NAMALWA (cell line): ENCODE results near the gene OCIAD1.
"Not testable (repeated sequence)": the region's sequence is repeated elsewhere in the genome, so short reads cannot be mapped to it uniquely, and the experiment has no call there.

Source experiments
- DNase-seq: peaks from one replicate; pipeline ENCODE4 v3.0.0-alpha.2; 2015; ENCODE audit warnings: low spot score

Gene OCIAD1, protein sequence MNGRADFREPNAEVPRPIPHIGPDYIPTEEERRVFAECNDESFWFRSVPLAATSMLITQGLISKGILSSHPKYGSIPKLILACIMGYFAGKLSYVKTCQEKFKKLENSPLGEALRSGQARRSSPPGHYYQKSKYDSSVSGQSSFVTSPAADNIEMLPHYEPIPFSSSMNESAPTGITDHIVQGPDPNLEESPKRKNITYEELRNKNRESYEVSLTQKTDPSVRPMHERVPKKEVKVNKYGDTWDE

DNA sequence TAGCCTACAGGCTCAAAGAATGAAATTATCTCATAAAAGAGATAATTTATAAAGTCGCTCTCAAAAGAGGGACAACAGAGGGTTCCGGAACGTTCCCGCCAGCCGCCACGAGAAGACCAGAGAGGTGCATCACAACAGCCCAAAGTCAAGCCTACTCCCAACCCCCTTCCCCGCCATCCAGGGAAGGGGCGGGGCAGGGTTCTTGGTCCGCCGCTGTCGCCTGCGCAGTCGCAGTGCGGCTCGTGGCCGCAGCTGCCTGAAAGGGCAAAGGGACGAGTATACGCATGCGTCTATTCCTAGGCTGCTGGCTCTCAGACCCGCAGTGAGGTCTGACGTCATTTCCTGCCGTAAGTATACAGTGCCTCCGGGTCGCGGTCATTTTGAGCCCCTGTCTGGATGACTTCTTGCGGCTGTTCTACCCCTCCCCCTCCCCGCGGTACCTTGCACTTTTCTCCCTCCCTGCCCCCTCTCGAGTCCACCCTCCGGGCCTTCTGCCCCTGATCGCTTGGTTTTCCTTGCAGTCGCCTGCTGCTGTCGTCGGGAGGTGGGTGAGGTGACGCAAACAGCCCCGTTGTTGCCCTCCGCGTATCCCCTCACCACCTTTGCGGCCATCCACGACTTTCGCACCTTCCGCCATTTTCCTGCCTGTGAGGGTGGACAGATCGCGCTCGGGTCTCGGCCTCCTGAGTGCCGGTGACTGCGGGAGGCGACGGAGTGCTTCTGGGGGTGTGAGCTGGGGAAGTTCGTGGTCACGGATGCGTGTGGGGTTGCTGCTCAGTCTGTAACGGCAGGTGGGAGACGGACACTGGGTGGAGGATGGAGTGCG lies at the start of gene OCIAD1:
Gene OCIAD1, plus strand, starts transcription at position 383 of the 826 bp plus-strand sequence. CDS start 1,537 bp downstream, outside the sequence.
- peak; percentile 99 for DNase-seq

DNA sequence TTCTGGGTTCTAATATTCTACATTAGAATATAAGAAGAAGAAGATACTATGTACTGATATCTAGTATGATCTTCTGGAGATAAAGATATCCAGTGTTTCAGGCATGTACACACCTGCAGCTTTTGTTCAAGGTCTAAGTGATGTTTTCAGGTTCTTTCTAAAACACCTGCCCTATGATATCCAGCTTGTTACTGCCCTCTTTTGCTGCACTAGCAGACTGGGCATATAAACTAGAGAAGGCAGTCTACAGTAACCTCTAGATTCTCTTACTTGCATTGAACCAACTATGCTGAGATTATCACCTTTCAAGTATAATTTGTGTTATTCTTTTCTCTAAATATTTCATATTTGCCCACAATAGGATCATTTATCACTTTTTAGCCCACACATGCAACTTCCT lies 48.9 kb upstream of the OCIAD1 start:
- no peak for DNase-seq

DNA sequence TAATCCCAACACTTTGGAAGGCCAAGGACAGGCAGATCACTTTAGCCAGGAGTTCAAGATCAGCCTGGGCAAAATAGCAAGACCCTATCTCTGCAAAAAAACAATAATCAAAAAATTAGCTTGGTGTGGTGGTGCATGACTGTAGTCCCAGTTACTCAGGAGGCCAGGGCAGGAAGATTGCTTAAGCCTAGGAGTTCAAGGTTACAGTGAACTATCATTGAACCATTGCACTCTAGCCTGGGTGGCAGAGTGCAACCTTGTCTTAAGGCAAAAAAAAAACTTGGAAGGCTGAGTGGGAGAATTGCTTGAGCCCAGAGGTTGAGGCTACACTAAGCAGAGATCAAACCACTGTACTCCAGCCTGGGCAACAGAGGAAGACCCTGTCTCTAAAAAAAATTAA lies 45.6 kb upstream of the OCIAD1 start:
- no peak for DNase-seq

DNA sequence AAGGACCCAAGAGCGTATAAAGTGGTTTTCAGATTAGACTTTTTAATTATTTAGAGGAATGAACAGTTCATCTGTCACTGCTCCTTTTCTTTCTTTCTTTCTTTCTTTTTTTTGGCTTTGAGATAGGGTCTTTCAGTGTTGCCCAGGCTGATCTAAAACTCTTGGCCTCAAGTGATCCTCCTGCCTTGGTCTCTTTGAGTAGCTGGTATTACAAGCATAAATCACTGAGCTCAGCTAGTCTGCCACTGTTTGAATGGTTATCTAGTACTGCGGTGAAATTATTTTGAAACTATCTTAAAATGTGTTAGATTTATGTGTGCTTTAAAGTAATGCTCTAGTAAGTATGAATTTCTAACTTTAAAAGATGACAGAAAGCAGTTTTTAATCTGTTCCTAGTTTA lies 44.3 kb upstream of the OCIAD1 start:
- no peak for DNase-seq

DNA sequence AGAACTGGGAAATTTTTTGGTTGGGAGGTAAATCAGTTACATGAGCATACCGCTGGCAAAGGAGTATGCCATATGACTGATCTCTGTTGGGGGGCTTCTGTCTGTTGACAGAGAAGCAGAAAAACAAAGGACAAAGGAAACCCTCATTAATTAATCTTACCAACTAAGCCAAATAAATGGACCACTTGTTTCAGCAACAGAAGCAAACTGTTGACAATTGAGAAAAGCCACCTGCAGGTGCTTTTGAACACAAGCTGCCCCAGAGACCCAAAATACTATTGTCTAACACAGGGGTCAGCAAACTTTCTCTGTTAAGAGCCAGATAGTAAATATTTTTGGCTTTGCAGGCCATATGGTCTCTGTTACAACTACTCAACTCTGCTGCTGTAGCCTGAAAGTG lies 43.8 kb upstream of the OCIAD1 start:
- no peak for DNase-seq

DNA sequence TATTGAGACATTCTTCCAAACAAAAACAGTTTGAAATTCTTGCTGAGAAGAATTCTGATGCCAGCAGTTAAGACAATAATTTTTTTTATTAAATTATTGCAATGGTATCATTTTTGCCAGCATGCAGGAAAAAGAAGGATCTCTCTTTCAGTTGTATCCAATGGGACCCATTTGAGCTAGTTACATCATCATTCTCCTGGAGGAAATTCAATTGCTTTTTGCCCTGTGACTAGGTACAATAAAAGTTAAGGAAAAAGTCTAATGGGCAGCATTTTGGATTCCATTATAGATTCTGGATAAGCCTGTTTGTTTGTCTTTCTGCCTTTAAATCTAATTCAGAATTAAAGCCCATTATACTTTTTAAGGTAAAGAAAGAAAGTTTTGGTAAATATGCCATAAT lies 40.3 kb upstream of the OCIAD1 start:
- DNase-seq, result no peak

DNA sequence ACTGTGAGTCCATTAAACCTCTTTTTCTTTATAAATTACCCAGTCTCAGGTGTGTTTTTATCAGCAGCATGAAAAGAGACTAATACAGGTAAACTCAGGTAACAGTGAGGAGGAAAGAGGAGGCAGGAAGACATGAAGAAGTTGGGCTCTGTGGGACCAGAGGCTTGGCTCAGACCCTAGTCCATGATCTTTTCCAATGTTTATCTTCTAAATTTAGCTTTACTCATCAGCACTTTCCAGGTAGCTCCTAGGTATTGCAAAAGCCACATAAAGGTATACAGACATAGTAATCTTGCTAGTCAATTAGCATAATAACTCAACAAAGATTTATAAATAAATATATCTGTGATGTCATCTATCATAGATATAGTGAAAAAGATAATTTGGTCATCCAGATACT lies 39.6 kb upstream of the OCIAD1 start:
- DNase-seq, result no peak

DNA sequence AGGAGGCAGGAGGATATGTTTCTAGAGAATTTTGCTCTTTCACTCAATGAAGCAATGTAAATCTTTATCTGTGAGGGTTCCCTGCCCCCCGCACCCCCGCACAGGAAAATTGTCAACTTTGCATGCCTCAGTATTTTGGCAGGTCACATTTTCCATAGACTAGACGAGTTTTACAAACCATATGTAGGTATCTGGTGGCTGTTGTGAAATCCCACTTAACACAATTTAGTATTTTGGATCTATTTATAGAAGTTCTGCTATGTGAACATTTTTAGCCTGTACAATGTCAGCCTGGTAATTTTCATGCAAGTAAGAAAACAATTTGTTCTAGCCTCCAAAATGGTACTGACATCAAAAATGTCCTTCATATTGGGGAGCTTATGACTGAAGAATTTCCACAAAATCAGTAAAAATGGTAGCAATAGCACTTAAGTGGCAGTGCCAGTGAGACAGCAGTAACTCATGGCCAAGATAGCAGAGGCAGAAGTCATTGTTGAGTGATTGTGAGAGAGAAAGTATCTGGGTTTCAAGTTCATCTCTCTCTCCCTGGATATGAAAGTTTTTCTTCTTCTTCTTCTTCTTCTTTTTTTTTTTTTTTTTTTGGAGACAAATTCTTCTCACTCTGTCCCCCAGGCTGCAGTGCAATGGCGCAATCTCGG lies 38.4 kb upstream of the OCIAD1 start:
- DNase-seq, result no peak

DNA sequence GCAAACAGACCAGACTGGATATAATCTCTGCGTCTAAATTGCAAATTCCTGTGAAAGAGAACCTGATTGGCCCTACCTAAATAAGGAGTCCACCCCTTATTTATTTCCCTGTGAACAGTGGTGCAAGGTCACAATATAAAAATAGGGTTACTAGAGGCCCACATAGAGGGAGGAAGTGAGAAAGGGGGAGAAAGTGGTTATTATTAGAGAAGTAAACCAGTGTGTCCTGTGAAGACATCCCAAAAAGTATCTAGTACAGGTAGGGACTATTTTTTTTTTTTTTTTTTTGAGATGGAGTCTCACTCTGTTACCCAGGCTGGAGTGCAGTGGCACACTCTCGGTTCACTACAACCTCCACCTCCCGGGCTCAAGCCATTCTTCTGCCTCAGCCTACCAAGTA lies 35.8 kb upstream of the OCIAD1 start:
- no peak for DNase-seq

DNA sequence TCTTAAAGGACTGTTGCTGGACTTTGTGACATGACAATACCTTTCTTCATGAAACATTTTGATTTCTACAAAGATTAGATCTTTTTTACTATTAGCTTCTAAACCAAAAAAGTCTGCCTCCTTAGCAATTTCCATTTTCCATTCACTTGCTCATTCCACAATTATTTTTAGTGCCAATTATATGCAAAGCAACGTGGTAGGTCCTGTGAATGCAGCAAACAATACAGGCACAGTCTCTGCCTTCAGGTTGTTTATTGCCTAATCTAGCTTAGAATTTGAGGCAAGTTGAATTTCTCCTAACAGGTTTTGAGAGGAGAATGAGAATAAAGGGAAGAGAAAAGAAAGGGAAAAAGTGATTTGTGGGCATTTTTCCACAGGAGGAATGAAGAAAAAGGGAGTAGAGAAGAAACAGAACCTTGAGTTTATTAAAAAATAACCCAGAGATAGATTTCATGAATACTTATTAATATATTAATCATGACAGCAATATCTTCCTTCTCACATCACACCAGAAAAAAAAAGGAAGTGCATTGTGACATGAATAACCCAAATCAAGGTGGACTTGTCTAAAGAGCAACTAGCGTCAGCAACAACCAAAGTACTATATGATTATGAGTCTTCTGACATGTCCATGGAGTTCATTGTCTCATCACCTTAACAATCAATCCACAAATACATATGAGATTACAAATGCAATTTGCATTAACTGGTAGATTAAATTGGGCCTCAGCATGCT lies 34.5 kb upstream of the OCIAD1 start:
- no peak for DNase-seq

DNA sequence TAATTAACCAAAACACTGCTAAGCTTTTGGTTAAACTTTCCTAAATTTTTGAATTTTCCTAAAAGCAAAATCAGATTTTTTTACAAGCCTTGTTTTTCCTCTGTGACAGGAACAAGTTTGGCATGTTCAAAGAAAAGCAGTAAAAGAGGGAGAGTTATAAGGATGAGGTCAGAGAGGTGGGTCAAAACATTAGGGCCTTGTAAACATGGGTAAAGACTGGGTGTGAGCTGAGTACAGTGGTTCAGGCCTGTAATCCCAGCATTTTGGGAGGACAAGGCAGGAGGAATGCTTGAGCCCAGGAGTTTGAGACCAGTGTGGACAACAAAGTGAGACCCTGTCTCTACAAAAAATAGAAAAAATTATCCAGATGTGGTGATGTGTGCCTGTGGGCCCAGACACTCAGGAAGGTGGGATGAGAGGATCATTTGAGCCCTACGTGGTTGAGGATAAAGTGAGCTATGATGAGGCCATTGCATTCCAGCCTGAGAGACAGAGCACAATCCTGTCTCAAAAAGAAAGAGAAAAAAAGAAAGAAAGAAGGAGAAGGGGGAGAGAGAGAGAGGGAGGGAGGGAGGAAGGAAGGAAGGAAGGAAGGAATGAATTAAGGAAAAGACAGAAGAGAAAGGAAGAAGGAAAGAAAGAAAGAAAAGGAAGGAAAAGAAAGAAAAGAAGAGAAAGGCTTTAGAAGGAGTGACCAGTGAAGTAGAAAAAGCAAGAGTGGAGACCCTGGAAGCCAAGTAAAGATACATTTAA lies 33.8 kb upstream of the OCIAD1 start:
- no peak for DNase-seq

DNA sequence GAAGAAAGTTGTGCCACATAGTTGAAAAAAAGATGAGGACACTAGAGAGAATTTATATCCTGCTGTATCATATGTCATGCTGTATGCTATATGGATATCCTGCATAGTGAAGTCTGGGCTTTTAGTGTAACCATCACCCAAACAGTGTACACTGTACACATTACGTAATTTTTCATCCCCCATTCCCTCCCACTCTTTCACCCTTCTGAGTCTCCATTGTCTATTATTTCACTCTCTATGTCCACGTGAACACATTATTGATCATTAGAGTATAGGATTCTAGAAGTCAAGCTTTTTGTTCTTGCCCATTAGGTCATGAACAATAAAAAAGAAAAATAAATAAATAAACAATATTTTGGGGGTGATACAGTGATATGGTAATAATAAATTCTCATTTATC lies 32.8 kb upstream of the OCIAD1 start:
- no peak for DNase-seq

DNA sequence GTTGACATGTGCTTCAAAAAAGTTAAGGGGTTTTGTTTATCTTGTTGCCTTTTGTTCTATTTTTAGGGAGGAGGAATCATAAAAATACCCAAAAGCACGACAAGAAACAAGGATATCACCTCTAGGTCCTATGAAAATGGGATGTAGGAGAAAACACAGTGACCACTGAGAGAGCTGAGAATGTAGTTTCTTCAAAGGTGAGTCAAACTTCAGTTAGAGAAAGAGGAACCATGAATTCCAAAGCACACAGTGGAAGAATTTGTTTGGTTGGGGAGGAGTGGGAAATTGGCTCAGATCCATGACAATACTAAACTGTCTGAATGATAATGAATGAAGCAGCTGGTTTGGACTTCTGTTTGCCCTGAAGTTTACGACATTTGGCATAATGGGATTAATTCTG lies 31.7 kb upstream of the OCIAD1 start:
- no peak for DNase-seq

DNA sequence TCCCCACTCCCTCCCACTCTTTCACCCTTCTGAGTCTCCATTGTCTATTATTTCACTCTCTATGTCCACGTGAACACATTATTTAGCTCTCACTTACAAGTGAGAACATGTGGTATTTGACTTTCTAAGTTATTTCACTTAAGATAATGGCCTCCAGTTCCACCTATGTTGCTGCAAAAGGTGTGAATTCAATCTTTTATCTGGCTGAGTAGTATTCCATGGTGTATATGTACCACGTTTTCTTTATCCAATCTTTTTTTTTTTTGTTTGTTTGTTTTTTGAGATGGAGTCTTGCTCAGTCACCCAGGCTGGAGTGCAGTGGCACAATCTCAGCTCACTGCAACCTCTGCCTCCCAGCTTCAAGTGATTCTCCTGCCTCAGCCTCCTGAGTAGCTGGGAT lies 30.7 kb upstream of the OCIAD1 start:
- DNase-seq, result not testable (repeated sequence)

DNA sequence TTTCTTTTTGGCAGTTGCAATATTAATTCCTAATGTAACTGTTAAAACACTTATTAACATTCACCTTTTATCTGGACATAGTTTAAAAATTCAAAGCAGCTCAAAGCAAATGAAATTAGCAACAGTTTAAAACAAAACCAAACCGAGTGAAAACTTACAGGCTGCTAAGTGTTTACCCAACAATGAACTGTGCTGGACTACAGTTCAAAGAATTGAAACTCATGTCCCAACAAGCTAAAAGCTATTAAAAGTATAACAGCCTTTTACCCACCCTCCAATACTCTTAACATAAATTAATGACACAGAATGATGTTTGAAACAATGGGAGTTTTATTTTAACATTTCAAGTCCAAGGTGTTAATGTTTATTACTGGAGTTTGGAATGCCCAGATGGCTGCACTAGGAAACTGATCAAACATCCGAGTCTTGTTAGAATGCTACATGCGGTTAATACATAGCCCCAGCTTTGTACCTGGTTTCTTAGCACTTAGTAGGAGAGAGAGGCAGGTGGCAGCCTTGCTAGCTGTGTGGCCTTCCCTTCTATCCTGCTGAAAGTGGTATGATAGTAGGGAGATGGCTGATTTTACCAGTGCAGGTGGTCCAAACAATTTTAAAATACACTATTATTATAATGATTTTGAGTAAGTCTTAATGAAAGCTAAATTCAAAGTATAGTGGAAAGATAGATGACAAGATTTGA lies 29.7 kb upstream of the OCIAD1 start:
- DNase-seq, result no peak

DNA sequence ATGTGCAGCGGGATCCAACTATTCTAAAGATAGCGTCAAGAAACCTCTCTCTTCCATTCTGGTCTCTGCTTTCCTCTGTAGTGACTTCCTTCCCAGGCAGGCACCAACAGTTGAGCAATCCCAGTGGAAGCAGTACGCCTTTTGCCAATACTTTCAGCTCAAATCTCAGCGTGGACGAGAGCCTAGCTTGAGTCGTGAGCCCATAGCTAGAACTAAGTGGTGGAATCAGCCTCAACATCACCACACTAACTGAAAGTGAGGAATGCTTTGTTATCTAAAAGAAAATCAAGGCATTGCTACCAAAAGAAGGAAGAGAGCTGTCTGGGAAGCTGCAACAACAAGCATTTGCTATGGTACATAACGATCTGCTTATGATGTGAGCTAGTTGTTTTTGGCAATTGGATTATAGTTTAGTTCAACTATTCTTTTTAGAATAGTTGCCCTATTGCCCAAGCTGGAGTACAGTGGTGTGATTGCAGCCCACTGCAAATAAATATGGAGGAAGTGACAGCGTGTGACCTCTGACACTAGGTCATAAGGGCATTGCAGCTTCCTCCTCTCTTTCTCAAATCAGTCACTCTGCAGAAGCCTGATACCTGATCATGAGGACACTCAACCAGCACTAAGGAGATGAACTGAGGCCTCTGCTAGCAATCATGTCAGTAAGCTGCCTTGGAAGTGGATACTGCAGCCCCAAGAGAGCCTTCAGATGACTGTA lies 26.1 kb upstream of the OCIAD1 start:
- DNase-seq, result no peak

DNA sequence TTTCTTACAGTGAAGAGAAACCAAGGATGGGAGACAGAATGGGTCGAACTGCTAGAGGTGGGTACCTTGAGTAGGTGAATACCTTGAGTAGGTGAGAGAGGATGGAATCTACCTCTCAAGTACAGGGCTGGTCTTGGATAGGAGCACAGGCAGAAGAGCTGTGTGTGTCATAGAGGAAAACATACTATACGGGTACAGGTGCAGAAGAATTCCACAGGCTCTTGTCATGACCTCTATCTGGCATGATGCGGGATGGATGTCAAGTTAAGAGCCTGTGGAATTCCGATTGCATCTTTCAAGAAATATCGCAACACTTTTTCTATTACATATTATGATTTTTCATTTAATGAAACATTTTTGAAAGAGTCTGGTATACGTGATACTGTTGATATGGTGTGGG lies 18.0 kb upstream of the OCIAD1 start:
- DNase-seq, result no peak

DNA sequence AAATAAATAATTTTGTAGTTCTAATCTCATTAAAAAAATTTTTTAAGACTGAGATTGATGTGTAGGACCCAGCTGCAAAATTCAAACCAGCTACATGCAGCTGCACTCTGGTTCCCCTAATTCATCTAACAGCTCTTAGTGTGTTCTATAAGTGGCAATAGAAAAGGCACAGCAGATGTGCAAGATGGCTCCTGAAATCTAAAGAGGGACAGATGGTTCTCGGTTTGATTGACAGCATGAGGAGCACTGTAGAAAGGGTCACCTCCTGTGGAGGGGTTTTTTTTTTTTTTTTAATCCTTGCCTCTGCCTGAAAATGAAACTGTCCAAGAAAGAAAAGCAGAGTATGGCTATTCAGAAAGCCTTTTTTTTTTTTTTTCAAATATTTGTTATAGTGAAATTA lies 16.9 kb upstream of the OCIAD1 start:
- DNase-seq, result peak; percentile 93

DNA sequence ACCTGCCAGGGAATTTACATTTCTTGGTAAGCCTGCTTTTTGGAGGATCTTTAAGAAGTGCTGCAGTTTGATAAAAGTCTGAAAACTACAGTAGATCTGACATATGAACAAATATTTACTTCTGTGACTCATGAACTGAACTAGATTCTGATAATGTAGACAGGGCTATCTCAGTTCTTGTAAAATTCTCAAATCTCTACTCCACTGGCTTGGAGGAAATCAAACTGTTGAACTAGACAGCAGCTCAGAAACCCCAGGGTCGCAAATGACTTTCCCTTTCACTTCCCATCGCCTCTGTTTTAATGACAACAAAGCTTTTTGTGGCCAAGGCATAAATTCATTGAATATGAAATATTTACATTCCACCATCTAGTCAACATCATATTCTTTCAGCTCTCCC lies 15.4 kb upstream of the OCIAD1 start:
- DNase-seq, result peak; percentile 37

DNA sequence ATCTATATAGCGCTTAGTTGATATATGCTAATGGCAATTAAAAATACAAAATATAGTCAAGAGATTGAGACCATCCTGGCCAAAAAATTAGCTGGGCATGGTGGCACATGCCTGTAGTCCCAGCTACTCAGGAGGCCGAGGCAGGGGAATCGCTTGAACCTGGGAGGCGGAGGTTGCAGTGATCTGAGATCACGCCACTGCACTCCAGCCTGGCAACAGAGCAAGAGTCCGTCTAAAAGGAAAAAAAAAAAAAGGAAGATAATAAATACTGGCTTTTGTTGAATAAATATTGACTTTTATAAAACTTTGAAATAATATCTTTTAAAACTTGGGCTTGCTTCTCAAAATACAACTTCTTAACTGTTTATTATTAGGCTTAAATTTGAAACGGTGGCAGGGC lies 14.6 kb upstream of the OCIAD1 start:
- DNase-seq, result not testable (repeated sequence)
